SK-N-SH (cell line): ENCODE measurements around the gene MBOAT2. TPM values are rescaled to one million over a fixed set of nuclear protein-coding genes. Genes with fewer than 3 reads are reported as not detected.

Experiments
- CTCF ChIA-PET: fragments of 300-600, 350-600 bp; formaldehyde crosslinking; extraction: SDS; loops from one replicate; lab custom pipeline; 2021; lab: Yijun Ruan, JAX
- POLR2A ChIA-PET: fragments of 350-600 bp; sonication (Branson Sonifier 250); formaldehyde crosslinking; extraction: SDS; loops from one replicate; lab custom pipeline; 2020; ENCODE audit warnings: antibody characterized with exemption, inconsistent platforms; lab: Yijun Ruan, JAX
- DNase-seq: peaks from one replicate; pipeline ENCODE4 v3.0.0; 2012
- H2AFZ ChIP-seq: fragments of 200-600 bp; sonication (generic); 2 replicates; pipeline ENCODE4 v1.8.1; 2016; ENCODE audit warnings: antibody characterized with exemption, mild to moderate bottlenecking, low read depth
- H3F3A ChIP-seq: fragments of 200-600 bp; sonication (generic); replicated peaks from 2 replicates; pipeline ENCODE3; 2016; ENCODE audit warnings: antibody characterized with exemption, mild to moderate bottlenecking; ENCODE audit not compliant: insufficient read depth
- H3K27ac ChIP-seq, 2 experiments: fragments of 200-500 bp in 1 of 2; fragments of 200-600 bp in 1 of 2; sonication (Bioruptor generic) in 1 of 2; sonication (generic), shearing (Covaris generic) in 1 of 2; 2 replicates each; pipeline versions ENCODE4 v1.5.1 to v1.6.1; 2014 to 2016; ENCODE audit warnings: low read depth in 2 of 2, inconsistent platforms in 1 of 2, low read length in 1 of 2, mild to moderate bottlenecking in 1 of 2, mixed read lengths in 1 of 2
- H3K27me3 ChIP-seq: fragments of 200-600 bp; sonication (generic), shearing (Covaris generic); 2 replicates; pipeline ENCODE4 v1.6.1; 2016; ENCODE audit warnings: mixed run types; ENCODE audit not compliant: insufficient read depth
- H3K36me3 ChIP-seq, 2 experiments: fragments of 200-500 bp in 1 of 2; fragments of 200-600 bp in 1 of 2; sonication (Bioruptor generic) in 1 of 2; sonication (generic) in 1 of 2; replicated peaks in 1 of 2; 2 replicates each; pipeline versions ENCODE3 to v1.5.1; 2014 to 2016; ENCODE audit warnings: low read length in 1 of 2, mild to moderate bottlenecking in 1 of 2; ENCODE audit not compliant: insufficient read depth in 2 of 2, control insufficient read depth in 1 of 2
- H3K4me1 ChIP-seq, 2 experiments: fragments of 200-500 bp in 1 of 2; fragments of 200-600 bp in 1 of 2; sonication (Bioruptor generic) in 1 of 2; sonication (generic), shearing (Covaris generic) in 1 of 2; 2 replicates each; pipeline versions ENCODE4 v1.5.1 to v1.6.1; 2014 to 2016; ENCODE audit warnings: low read depth in 1 of 2, low read length in 1 of 2, mixed run types in 1 of 2; ENCODE audit not compliant: insufficient read depth in 2 of 2, control insufficient read depth in 1 of 2
- H3K4me2 ChIP-seq: fragments of 200-600 bp; sonication (generic), shearing (Covaris generic); 2 replicates; pipeline ENCODE4 v1.6.1; 2017; ENCODE audit warnings: mixed run types
- H3K4me3 ChIP-seq, 2 experiments: fragments of 200-500 bp in 1 of 2; fragments of 200-600 bp in 1 of 2; sonication (Bioruptor generic) in 1 of 2; sonication (generic), shearing (Covaris generic) in 1 of 2; 2 replicates each; pipeline versions ENCODE4 v1.5.1 to v1.8.1; 2014 to 2016; ENCODE audit warnings: low read depth in 2 of 2, inconsistent platforms in 1 of 2, low read length in 1 of 2, mild to moderate bottlenecking in 1 of 2, mixed read lengths in 1 of 2, moderate library complexity in 1 of 2
- H3K79me2 ChIP-seq: fragments of 200-600 bp; sonication (generic); 2 replicates; pipeline ENCODE4 v1.8.1; 2017; ENCODE audit warnings: mild to moderate bottlenecking; ENCODE audit not compliant: insufficient read depth
- H3K9ac ChIP-seq: fragments of 200-600 bp; sonication (generic); 2 replicates; pipeline ENCODE4 v1.6.1; 2017; ENCODE audit warnings: mixed run types
- H3K9me2 ChIP-seq: fragments of 200-600 bp; sonication (generic); 2 replicates; pipeline ENCODE4 v1.6.1; 2017; ENCODE audit warnings: mixed run types
- H3K9me3 ChIP-seq: fragments of 200-600 bp; sonication (generic); 2 replicates; pipeline ENCODE4 v1.6.1; 2017; ENCODE audit warnings: mixed run types, mild to moderate bottlenecking, moderate library complexity
- H4K20me1 ChIP-seq: fragments of 200-600 bp; sonication (generic); 2 replicates; pipeline ENCODE4 v1.6.1; 2017; ENCODE audit warnings: mild to moderate bottlenecking, mixed run types; ENCODE audit not compliant: insufficient read depth
- CHD2 ChIP-seq: fragments of 150-350 bp; IDR thresholded peaks from 2 replicates; pipeline ENCODE4 v1.6.1; 2018; ENCODE audit warnings: low read length; ENCODE audit not compliant: partially characterized antibody
- CTCF ChIP-seq: fragments of 200-600 bp; sonication (generic); IDR thresholded peaks from 2 replicates; pipeline ENCODE4 v1.6.1; 2017; ENCODE audit warnings: antibody characterized with exemption, mild to moderate bottlenecking, moderate library complexity
- ELF1 ChIP-seq: IDR thresholded peaks from 2 replicates; pipeline ENCODE4 v1.4.0; 2012
- EZH2phosphoT487 ChIP-seq: fragments of 200-600 bp; sonication (generic); IDR thresholded peaks from 2 replicates; pipeline ENCODE4 v1.6.1; 2017; ENCODE audit warnings: low read depth, mixed run types, mild to moderate bottlenecking, antibody characterized with exemption, moderate library complexity, borderline replicate concordance
- FOXM1 ChIP-seq: IDR thresholded peaks from 2 replicates; pipeline ENCODE4 v1.4.0; 2012; ENCODE audit warnings: low read depth, mild to moderate bottlenecking
- GATA2 ChIP-seq: sonication (generic); formaldehyde crosslinking; IDR thresholded peaks from 2 replicates; pipeline ENCODE4 v1.5.0; 2020; ENCODE audit warnings: mild to moderate bottlenecking, missing genetic modification reagents
- IRF3 ChIP-seq: fragments of 150-350 bp; IDR thresholded peaks from 2 replicates; pipeline ENCODE4 v1.6.1; 2016; ENCODE audit warnings: mild to moderate bottlenecking, low read depth, low read length
- JUND ChIP-seq: IDR thresholded peaks from 2 replicates; pipeline ENCODE4 v1.4.0; 2012
- MAX ChIP-seq: IDR thresholded peaks from 2 replicates; pipeline ENCODE4 v1.4.0; 2012; ENCODE audit warnings: low read depth
- MEF2A ChIP-seq: IDR thresholded peaks from 2 replicates; pipeline ENCODE4 v1.4.0; 2012; ENCODE audit warnings: low read depth, borderline replicate concordance
- MXI1 ChIP-seq: IDR thresholded peaks from 2 replicates; pipeline ENCODE4 v1.6.1; 2012; ENCODE audit warnings: mild to moderate bottlenecking, low read depth, low read length, improper control_type of control experiment
- NFIC ChIP-seq: IDR thresholded peaks from 2 replicates; pipeline ENCODE4 v1.4.0; 2012; ENCODE audit warnings: borderline replicate concordance
- RAD21 ChIP-seq: IDR thresholded peaks from 2 replicates; pipeline ENCODE4 v1.6.1; 2012; ENCODE audit warnings: mild to moderate bottlenecking, low read length
- SIN3A ChIP-seq: IDR thresholded peaks from 2 replicates; pipeline ENCODE4 v1.6.1; 2012; ENCODE audit warnings: low read depth, mild to moderate bottlenecking, low read length, moderate library complexity, borderline replicate concordance
- SMC3 ChIP-seq: IDR thresholded peaks from 2 replicates; pipeline ENCODE4 v1.6.1; 2012; ENCODE audit warnings: low read depth, low read length, improper control_type of control experiment
- TAF1 ChIP-seq: IDR thresholded peaks from 2 replicates; pipeline ENCODE4 v1.6.1; 2012; ENCODE audit warnings: low read depth, mild to moderate bottlenecking, low read length, moderate library complexity, borderline replicate concordance
- TCF12 ChIP-seq: IDR thresholded peaks from 2 replicates; pipeline ENCODE4 v1.4.0; 2012
- TEAD4 ChIP-seq: IDR thresholded peaks from 2 replicates; pipeline ENCODE4 v1.4.0; 2012; ENCODE audit warnings: mild to moderate bottlenecking, borderline replicate concordance; ENCODE audit not compliant: insufficient read depth
- ZBTB33 ChIP-seq: IDR thresholded peaks from 2 replicates; pipeline ENCODE4 v1.4.0; 2012; ENCODE audit warnings: low read depth, borderline replicate concordance
- WGBS: methylation state at CpG from one replicate; pipeline ENCODE4 v1.1.6; 2017; ENCODE audit warnings: low lambda C conversion rate; 5-methylcytosine and 5-hydroxymethylcytosine counted together
- polyA plus RNA-seq, 3 experiments: library from polyadenylated mRNA; depleted of rRNA; stranded (reverse); fragments of >200 nt; gene quantifications; 2 replicates each; pipeline ENCODE4 v1.2.3, GENCODE V29; 2012
- TF ChIP-seq, protein P1 (sequence below): fragments of 150-350 bp; IDR thresholded peaks from 2 replicates; pipeline ENCODE4 v1.6.1; 2017; ENCODE audit warnings: antibody characterized with exemption, low read length, low read depth, borderline replicate concordance

MBOAT2 gene
- polyA plus RNA-seq, 1 of the 3 experiments (the other 2 are of a cell fraction): 33.9 TPM

GRCh38 chr2:8922431-8922830 lies 81.1 kb downstream of the MBOAT2 start:
- POLR2A ChIA-PET: no interaction called here
- WGBS: 82% methylated on average over 3 of the region's 3 CpGs
- CTCF ChIA-PET: interaction anchor here (1.5 to 1.9 kb wide), 3 partner anchors 18 to 35 kb away, joined by 3 to 6 read pairs (median 5); no protein-coding TSS in a partner anchor
- H3K9me3 ChIP-seq: no peaks in the 10 kb centered on the region
- H3K27me3 ChIP-seq: no peaks in the 10 kb centered on the region
- no peak overlapping the region for H3K9ac ChIP-seq
- H3K4me1 ChIP-seq: peaks cover 0 to 25% of the 10 kb centered on the region in 2 experiments; a peak in 2 of 4 replicates
- no peak overlapping the region for H2AFZ ChIP-seq
- H3K27ac ChIP-seq: no peak overlapping the region; a peak in 1 of 4 replicates
- peaks cover 9 to 15% of the 10 kb centered on the region in 2 experiments for H3K36me3 ChIP-seq
- H3K4me3 ChIP-seq: no peak overlapping the region
- H3K4me2 ChIP-seq: no peak overlapping the region
- peaks cover 7% of the 10 kb centered on the region; the same call in 1 of the 2 replicates for H3K79me2 ChIP-seq
- H4K20me1 ChIP-seq: no peaks in the 10 kb centered on the region
- H3K9me2 ChIP-seq: no peaks in the 10 kb centered on the region
- no peak for DNase-seq
- peak; percentile 38; the same call in 1 of the 2 replicates for TF ChIP-seq GATA2
- TF ChIP-seq ELF1: no peak
- H3F3A ChIP-seq: no peaks in the 10 kb centered on the region

DNA sequence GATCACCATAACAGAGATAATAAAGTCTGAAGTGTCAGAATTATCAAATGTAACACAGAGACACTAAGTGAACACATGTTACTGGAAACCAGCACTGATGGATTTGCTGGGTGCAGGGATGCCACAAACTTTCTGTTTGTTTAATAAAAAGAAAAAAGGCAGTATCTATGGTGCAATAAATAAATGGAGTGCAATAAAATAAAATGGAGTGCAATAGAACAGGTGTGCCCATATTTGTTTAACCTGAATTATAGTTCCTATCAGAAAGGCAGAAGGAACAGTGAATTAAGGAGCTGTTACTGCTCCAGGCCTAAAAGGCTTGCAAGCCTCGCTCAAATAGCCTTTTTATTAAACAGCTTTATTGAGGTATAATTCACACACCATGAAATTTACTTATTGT lies 85.1 kb downstream of the MBOAT2 start:
- Histone ChIP-seq H3K9ac (no peak overlapping the region), H4K20me1 (no peaks in the 10 kb centered on the region), H3K36me3 (peaks cover 10 to 22% of the 10 kb centered on the region in 2 experiments), H3K27ac (peak overlapping the region in 1 of 2 experiments; percentile 19; a peak in 2 of 4 replicates), H3K4me3 (no peak overlapping the region), H3K27me3 (no peaks in the 10 kb centered on the region), H3K9me2 (no peaks in the 10 kb centered on the region), H3K4me1 (peaks cover 0 to 19% of the 10 kb centered on the region in 2 experiments; a peak in 2 of 4 replicates), H3K9me3 (no peaks in the 10 kb centered on the region), H3K79me2 (peaks cover 18% of the 10 kb centered on the region; the same call in 1 of the 2 replicates), H2AFZ (no peak overlapping the region), H3F3A (no peaks in the 10 kb centered on the region), H3K4me2 (no peak overlapping the region)
- ChIA-PET POLR2A (no interaction called here), CTCF (interaction anchor here (1.2 to 1.4 kb wide), 2 partner anchors 11 to 13 kb away, joined by 3 to 4 read pairs; no protein-coding TSS in a partner anchor)
- DNase-seq: no peak
- WGBS: 88% methylated on average over 1 of the region's 1 CpG
- TF ChIP-seq GATA2: no peak
- TF ChIP-seq NFIC: no peak
- no peak for TF ChIP-seq ZBTB33
- no peak for TF ChIP-seq CHD2
- no peak for TF ChIP-seq JUND
- no peak for TF ChIP-seq TEAD4
- no peak for TF ChIP-seq IRF3
- TF ChIP-seq SIN3A: no peak
- TF ChIP-seq RAD21: no peak
- TF ChIP-seq FOXM1: no peak
- no peak for TF ChIP-seq MAX
- no peak for TF ChIP-seq ELF1
- no peak for TF ChIP-seq EZH2phosphoT487
- no peak for TF ChIP-seq TAF1
- TF ChIP-seq, protein P1, sequence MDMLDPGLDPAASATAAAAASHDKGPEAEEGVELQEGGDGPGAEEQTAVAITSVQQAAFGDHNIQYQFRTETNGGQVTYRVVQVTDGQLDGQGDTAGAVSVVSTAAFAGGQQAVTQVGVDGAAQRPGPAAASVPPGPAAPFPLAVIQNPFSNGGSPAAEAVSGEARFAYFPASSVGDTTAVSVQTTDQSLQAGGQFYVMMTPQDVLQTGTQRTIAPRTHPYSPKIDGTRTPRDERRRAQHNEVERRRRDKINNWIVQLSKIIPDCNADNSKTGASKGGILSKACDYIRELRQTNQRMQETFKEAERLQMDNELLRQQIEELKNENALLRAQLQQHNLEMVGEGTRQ: no peak
- TF ChIP-seq MXI1: no peak
- TF ChIP-seq CTCF: no peak
- TF ChIP-seq TCF12: no peak
- no peak for TF ChIP-seq MEF2A
- no peak for TF ChIP-seq SMC3
